ENCODE data around the gene PTPRM. TPM values are rescaled to one million over a fixed set of nuclear protein-coding genes. Genes with fewer than 3 reads are reported as not detected.
A peak's percentile ranks its signal among the peaks of the same experiment; 100 is the strongest.

PTPRM gene
- polyA plus RNA-seq, 10 donors: 64.2 to 99.9 (median 85.1) TPM

- DNase-seq: no peak
Observed at GRCh38 chr18:7805096-7805495, 238.0 kb downstream of the PTPRM start.

- no peak for DNase-seq
Observed at GRCh38 chr18:7805880-7806279, 238.8 kb downstream of the PTPRM start.

- no peak for DNase-seq
Observed at GRCh38 chr18:7807936-7808453, 240.9 kb downstream of the PTPRM start.

- DNase-seq: no peak
Observed at GRCh38 chr18:7808992-7809391, 241.9 kb downstream of the PTPRM start.

- no peak for DNase-seq
Observed at GRCh38 chr18:7809455-7809854, 242.3 kb downstream of the PTPRM start.

GRCh38 chr18:7809978-7810377 is 242.9 kb downstream of the PTPRM start:
- no peak for DNase-seq

GRCh38 chr18:7812431-7813063 is 245.4 kb downstream of the PTPRM start:
- peak; percentile 45 to 80 (median 45) for DNase-seq

GRCh38 chr18:7813131-7813530 is 246.0 kb downstream of the PTPRM start:
- DNase-seq: no peak

- no peak for DNase-seq
Observed at GRCh38 chr18:7814754-7815315, 247.7 kb downstream of the PTPRM start.

- no peak for DNase-seq
Observed at GRCh38 chr18:7815787-7816186, 248.7 kb downstream of the PTPRM start.

- DNase-seq: peak; percentile 57 to 73 (median 67)
Observed at GRCh38 chr18:7817575-7818230, 250.6 kb downstream of the PTPRM start.

GRCh38 chr18:7821784-7822183 is 254.7 kb downstream of the PTPRM start:
- no peak for DNase-seq

- peak in 1 of 3 donors; percentile 59 for DNase-seq
Observed at GRCh38 chr18:7822435-7823331, 255.6 kb downstream of the PTPRM start.

GRCh38 chr18:7824970-7825369 is 257.9 kb downstream of the PTPRM start:
- peak in 1 of 3 donors; percentile 58 for DNase-seq

GRCh38 chr18:7830468-7830867 is 263.4 kb downstream of the PTPRM start:
- DNase-seq: no peak

- no peak for DNase-seq
Observed at GRCh38 chr18:7839548-7839947, 272.4 kb downstream of the PTPRM start.

GRCh38 chr18:7840411-7840810 is 273.3 kb downstream of the PTPRM start:
- DNase-seq: peak in 1 of 3 donors; percentile 58

GRCh38 chr18:7844017-7844416 is 276.9 kb downstream of the PTPRM start:
- DNase-seq: no peak

GRCh38 chr18:7844418-7844817 is 277.3 kb downstream of the PTPRM start:
- DNase-seq: no peak

- DNase-seq: no peak
Observed at GRCh38 chr18:7846335-7846734, 279.2 kb downstream of the PTPRM start.

GRCh38 chr18:7847357-7848053 is 280.4 kb downstream of the PTPRM start:
- DNase-seq: no peak

Data from muscle of back (tissue), 11 donors.